Body of pancreas (tissue), 4 donors: ENCODE data around the gene PRR19.

ENCODE experiments used
- CTCF ChIP-seq, 7 experiments: fragments of 450-650 bp in 4 of 7; fragments of 200-600 bp in 3 of 7; sonication (generic) in 3 of 7; IDR thresholded peaks; one replicate each; pipeline ENCODE4 v1.5.1; 2016 to 2019; ENCODE audit warnings: antibody characterized with exemption in 7 of 7
- POLR2A ChIP-seq, 3 donors: fragments of 450-650 bp; IDR thresholded peaks; one replicate each; pipeline ENCODE4 v1.6.1; 2016; ENCODE audit warnings: antibody characterized with exemption in 3 of 3, mild to moderate bottlenecking in 2 of 3

- no peak for TF ChIP-seq CTCF (IDR thresholded peaks at IDR 0.05)
- no peak for TF ChIP-seq POLR2A (IDR thresholded peaks at IDR 0.05)
These were observed 25.4 kb downstream of the PRR19 start for GRCh38 chr19:42327381-42327780.
